HG02943 (cell line): ENCODE data around the gene NUDT3.
"Not testable (repeated sequence)": the region's sequence is repeated elsewhere in the genome, so short reads cannot be mapped to it uniquely, and the experiment has no call there.

ENCODE experiments used
- ATAC-seq: cut with Tn5 transposase; IDR thresholded peaks from one replicate; pipeline ENCODE4 v1.9.1; 2021; ENCODE audit warnings: mild to moderate bottlenecking, low read depth, moderate library complexity; ENCODE audit not compliant: unreplicated experiment

The NUDT3 gene

GRCh38 chr6:34373511-34373910 is 19.0 kb downstream of the NUDT3 start:
- ATAC-seq = no peak

DNA sequence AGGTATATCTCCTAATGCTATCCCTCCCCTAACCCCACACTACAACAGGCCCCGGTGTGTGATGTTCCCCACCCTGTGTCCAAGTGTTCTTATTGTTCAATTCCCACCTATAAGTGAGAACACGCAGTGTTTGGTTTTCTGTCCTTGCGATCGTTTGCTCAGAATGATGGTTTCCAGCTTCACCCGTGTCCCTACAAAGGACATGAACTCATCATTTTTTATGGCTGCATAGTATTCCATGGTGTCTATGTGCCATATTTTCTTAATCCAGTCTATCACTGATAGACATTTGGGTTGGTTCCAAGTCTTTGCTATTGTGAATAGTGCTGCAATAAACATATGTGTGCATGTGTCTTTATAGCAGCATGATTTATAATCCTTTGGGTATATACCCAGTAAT is 20.6 kb downstream of the NUDT3 start:
- ATAC-seq = not testable (repeated sequence)

- no peak for ATAC-seq
Observed at GRCh38 chr6:34370361-34370760, 22.1 kb downstream of the NUDT3 start.

- no peak for ATAC-seq
Observed at GRCh38 chr6:34369385-34369784, 23.1 kb downstream of the NUDT3 start.

DNA sequence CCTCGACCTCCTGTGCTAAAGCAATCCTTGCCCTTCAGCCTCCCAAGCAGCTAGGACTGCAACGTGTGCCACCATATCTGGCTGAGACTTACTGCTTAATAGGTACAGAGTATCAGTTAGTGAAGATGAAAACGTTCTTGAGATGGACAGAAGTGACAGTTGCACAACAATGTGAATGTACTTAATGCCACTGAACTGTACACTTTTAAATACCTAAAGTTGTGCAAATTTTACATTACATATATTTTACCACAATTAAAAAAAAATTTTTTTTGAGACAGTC is 25.9 kb downstream of the NUDT3 start:
- no peak for ATAC-seq

GRCh38 chr6:34365781-34366638 is 26.5 kb downstream of the NUDT3 start:
- not testable (repeated sequence) for ATAC-seq

DNA sequence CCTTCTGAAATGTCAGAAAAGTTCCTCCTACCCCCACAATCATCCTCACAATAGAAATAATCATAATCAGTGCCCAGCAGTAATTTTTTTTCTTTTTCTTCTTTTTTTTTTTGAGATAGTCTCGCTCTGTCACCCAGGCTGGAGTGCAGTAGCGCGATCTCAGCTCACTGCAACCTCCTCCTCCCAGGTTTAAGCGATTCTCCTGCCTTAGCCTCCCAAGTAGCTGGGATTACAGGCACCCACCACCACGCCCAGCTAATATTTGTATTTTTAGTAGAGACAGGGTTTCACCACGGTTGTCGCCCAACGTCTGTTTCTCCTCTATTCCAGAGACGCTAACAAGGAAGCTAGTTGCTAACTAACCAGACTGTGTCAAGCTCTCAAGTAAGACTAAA is 28.8 kb downstream of the NUDT3 start:
- ATAC-seq = not testable (repeated sequence)

- no peak for ATAC-seq
Observed at GRCh38 chr6:34362909-34363680, 29.4 kb downstream of the NUDT3 start.

DNA sequence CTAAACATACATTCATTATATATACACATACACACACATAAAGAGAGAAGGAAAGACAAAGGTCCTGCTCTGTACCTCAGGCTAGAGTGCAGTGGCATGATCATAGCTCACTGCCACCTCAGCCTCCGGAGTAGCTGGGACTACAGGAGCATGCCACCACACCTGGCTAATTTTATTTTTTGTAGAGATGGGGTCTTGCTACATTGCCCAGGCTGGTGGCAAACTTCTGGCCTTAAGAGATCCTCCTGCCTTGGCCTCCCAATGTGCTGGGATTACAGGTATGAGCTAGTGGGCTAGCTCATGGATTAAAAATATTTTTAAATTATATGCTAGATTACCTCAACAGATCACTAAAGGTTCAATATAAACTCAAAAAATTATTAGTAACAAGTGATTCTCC is 30.3 kb downstream of the NUDT3 start:
- no peak for ATAC-seq

GRCh38 chr6:34360556-34360955 is 31.9 kb downstream of the NUDT3 start:
- no peak for ATAC-seq

DNA sequence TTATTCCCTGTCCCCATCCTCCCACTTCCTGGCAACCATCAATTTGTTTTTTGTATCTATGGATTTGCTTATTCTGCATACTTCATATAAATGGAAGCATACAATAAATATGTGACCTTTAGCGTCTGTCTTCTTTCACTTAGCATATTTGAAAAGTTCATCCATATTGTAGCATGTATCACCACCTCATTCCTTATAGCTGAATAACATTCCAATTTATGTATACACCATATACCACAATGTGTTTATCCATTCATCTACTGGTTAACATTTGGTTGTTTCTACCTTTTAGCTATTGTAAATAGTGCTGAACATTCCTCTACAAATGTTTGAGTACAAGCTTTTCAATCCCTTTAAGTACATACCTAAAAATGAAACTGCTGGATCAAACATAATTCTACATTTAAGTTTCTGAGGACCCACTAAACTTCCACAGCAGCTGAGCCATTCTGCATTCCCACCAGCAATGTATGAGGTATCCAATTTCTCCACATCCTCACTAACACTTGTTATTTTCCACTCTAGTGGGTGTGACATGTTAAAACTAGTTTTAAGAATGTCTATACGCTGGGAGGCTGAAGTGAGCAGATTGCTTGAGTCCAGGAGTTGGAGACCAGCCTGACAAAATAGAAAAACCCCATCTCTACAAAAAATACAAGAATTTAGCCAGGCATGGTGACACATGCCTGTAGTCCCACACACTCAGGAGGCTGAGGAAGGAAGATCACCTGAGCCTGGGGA is 32.9 kb downstream of the NUDT3 start:
- no peak for ATAC-seq

DNA sequence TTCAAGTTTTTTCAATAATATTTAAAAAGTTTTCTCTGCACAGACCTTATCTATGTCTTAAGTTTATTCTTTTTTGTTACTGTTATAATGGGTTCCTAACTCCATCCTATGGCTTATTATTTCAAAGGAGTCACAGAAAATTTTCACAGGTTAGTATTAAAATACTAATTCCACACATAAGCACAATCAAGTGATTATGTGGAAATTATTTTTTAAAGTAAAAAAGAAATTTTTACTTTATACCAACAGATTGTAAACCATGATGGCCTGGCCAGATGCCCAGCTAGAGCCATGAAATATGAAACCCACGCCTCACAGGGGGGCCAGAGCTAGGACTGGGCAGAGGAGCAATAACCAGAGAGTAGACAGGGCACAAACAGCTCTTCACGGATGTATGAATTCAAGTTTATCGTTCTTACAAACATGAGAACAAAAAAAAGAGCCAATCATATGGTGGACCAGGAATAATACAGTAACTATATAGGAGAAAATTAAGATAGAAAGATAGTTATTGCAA is 34.0 kb downstream of the NUDT3 start:
- ATAC-seq = no peak

- ATAC-seq = no peak
Observed at GRCh38 chr6:34357937-34358336, 34.5 kb downstream of the NUDT3 start.

DNA sequence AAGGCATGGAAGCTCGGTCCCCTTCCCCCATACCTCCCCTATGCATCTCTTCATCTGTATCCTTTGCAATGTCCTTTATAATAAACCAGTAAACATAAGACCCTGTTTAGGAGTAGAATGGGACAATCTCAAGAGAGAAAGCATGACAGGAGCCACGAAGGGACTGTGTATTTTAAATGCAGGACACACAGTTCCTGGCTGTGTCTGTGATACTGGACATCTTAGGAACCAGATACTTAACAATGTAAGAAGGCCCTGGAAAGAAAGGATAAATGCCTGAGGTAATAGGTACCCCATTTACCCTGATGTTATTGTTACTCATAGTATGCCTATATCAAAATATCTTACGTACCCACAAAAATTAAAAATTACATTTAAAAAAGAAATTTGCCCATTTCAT is 36.6 kb downstream of the NUDT3 start:
- no peak for ATAC-seq

GRCh38 chr6:34354230-34354629 is 38.2 kb downstream of the NUDT3 start:
- ATAC-seq = not testable (repeated sequence)

- not testable (repeated sequence) for ATAC-seq
Observed at GRCh38 chr6:34353530-34353929, 38.9 kb downstream of the NUDT3 start.

DNA sequence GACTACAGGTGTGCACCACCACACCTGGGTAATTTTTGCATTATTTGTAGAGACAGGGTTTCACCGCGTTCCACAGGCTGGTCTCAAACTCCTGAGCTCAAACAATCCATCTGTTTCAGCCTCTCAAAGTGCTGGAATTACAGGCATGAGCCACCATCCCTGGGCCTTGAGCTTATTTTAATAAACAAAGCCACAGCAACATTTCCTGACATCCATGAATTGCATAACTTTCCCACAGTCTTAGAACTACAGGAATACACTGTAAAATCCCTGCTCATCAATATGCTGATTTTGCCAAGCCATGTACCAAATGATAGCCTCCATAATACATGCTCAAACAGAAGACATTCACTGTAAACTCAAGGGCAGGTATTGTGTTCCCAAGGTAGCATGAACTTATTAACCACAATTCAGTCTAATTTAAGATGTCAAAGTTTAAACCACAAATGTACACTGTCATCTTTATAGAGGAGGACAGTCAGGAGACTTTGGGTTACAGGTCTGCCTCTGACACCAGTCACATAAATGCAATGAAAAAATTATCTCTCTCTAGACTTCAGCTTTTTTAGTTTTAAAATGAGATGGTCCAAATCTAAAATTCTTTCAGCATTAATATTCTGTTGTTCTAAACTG is 40.0 kb downstream of the NUDT3 start:
- ATAC-seq = no peak

- no peak for ATAC-seq
Observed at GRCh38 chr6:34350934-34351217, 41.6 kb downstream of the NUDT3 start.

- ATAC-seq = no peak
Observed at GRCh38 chr6:34350137-34350933, 42.1 kb downstream of the NUDT3 start.

DNA sequence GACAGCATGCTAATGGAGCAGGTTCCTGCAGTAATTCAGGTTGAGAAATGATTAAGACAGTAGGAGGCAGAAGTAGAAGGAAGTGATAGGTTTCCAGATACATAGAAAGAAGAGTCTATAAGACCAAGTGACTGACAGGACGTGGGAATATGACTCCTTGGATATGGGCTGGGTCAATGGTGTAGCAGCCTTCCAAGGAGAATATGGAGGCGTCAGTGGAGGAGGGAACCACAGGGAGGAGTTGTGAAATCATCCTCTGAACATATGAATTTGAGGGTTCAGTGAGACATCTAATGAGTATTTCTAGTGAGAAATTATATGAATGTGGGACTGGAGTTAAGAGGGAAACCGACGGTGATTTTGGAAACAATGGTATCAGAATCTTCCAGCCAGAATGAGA is 43.3 kb downstream of the NUDT3 start:
- ATAC-seq = no peak
